GM21360 (cell line): Measurements from ENCODE around the gene PIGQ.
A peak's percentile ranks its signal among the peaks of the same experiment; 100 is the strongest.
"Not testable (repeated sequence)": the region's sequence is repeated elsewhere in the genome, so short reads cannot be mapped to it uniquely, and the experiment has no call there.

Experiments used
- ATAC-seq: cut with Tn5 transposase; IDR thresholded peaks from one replicate; pipeline ENCODE4 v1.9.1; 2021; ENCODE audit warnings: mild to moderate bottlenecking, moderate library complexity; ENCODE audit not compliant: unreplicated experiment

Gene PIGQ

DNA sequence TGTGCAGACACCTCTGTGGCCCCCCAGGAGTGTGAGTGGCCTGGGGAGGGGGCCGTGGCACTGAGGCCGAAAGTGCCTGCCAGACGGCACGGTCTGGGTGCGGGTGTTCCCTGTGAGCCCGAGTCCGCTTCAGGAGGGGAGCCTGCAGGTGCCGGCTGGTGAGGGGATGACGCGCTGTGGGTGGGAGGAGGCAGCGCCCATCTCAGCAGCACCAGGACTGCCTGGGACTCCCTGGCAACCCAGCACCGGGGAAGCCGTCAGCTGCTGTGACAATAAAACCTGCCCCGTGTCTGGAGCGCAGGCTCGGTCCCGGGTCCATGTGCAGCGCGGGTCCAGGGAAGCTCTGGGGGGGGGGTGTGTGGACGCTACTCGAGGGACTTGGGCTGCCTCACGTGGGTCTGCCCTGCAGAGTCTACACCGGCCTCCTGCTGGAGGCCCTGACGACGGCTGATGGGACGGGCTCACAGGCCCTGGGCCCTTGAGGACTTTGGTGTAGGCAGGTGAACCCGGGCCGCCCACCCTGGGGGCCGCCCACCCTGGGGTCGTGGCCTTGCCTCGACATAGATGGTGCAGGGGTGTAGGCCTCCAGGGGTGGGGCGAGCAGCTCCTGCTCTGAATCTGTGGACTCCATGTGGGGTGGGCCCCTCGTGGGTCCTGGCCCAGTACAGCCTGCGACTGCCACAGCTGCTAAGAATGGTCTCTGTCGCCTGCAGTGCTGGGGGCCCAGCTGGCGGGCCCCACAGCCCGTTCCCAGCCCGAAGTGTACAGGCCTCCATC, 14.2 kb downstream of the PIGQ start:
- ATAC-seq = no peak

DNA sequence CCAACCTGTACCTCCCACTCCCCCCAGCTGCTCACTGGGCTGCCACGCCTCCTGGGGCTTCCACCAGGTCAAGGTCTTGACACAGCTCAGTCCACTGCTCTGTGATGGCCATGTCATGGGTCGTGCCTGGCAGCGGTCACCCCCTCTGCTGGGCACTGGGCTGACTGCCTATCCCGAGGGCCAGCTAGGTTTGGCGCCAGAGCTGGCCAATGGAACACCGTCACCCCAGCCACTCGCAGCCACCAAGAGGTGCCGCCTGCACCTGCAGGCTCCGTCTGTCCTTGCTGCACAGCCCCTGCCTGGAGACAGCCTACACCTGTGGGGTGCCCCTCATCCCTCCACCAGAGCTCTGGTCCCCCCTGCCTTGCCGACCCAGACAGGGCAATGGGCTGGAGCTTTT, 15.6 kb downstream of the PIGQ start:
- ATAC-seq = no peak

DNA sequence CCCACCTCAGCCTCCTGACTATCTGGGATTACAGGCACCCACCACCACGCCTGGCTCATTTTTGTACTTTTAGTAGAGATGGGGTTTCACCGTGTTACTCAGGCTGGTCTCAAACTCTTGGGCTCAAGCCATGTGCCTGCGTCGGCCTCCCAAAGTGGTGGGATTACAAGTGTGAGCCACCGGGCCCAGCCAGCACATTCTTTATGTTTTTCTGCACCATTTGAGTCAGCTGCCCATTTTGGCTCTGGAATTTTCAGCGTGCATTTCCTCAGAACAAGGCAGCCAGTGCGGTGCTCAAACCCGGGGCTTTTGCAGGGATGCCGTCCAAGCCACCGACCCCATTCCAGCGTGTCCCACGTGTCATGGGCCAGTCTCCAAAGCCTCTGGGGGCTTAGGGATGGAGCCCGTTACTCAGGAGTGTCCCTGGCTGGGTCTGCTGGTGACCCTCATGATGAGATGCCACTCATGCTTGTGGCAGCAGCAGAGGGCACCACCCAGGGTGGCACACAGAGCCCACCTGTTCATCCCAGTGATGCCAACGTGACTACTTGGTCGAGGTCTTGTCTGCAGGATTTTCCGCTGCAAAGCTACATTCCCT, 16.4 kb downstream of the PIGQ start:
- no peak for ATAC-seq

DNA sequence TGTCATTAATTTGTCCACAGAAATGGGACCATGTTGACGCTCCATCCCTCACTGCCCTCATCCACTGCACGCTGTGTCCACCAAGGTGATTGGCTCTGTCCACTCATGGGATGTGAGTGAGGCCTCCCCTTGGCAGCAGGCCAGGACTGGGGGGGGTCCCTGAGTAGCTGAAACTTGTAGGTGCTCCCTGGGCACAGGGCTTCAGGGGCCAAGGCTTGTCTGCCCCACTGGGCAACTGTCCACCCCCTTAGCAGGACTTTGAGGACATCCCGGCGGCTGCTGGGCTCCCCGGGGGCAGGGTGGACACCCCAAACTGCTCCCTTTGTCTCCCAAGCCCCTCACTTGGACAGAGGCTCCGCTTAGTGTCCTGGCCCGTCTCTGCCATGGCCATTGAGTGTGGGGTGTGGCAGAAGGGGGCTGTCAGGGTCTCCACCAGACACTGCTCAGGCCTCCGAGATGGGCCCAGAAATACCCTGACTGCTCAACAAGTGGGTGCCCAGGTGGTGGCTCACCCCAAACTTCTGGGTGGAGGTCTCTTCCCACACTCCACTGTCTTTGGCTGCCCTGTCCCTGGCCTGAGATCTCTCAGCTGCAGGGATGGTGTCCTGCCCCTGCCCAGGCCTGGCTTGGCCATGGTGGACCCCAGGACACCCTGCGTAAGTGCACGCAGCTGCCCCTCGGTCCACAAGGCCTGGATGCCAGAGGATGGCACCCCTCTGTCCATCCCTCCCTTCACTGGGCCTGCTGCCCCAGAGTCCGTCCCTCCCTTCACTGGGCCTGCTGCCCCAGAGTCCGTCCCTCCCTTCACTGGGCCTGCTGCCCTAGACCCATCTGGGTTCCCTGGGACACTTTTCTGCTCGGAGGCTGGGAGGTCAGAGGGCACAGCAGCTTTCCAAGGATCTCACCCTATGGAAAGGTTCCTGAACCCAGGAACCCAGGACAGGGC, 17.1 kb downstream of the PIGQ start:
- ATAC-seq = no peak

- peak; percentile 18 for ATAC-seq
Measured at GRCh38 chr16:588639-588888, 18.8 kb downstream of the PIGQ start.

GRCh38 chr16:588889-589657, 19.3 kb downstream of the PIGQ start:
- peak; percentile 55 for ATAC-seq

- ATAC-seq = peak; percentile 73
Measured at GRCh38 chr16:589658-590187, 20.0 kb downstream of the PIGQ start, which contains the start of gene RAB40C. Gene RAB40C, plus strand, starts transcription at chr16:590066. Its CDS starts 226 bp downstream, at chr16:590292.

- ATAC-seq = no peak
Measured at GRCh38 chr16:590188-590814, 20.5 kb downstream of the PIGQ start.

- ATAC-seq = no peak
Measured at GRCh38 chr16:590815-591200, 21.0 kb downstream of the PIGQ start.

DNA sequence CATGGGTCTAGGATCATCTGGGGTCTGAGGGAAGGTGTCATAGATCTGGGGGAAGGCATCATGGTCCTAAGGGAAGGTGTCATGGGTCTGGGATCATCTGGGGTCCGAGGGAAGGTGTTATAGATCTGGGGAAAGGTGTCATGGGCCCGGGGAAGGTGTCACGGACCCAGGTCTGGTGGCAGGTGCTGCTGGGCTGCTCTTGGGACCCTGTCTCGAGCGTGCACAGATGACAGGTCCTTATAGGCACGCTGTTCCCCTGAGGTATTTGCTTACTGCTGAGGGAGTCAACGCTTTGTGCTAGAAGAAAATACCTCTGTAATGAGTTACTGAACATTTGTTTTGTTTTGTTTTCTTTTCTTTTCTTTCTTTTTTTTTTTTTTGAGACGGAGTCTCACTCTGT, 21.5 kb downstream of the PIGQ start:
- no peak for ATAC-seq

DNA sequence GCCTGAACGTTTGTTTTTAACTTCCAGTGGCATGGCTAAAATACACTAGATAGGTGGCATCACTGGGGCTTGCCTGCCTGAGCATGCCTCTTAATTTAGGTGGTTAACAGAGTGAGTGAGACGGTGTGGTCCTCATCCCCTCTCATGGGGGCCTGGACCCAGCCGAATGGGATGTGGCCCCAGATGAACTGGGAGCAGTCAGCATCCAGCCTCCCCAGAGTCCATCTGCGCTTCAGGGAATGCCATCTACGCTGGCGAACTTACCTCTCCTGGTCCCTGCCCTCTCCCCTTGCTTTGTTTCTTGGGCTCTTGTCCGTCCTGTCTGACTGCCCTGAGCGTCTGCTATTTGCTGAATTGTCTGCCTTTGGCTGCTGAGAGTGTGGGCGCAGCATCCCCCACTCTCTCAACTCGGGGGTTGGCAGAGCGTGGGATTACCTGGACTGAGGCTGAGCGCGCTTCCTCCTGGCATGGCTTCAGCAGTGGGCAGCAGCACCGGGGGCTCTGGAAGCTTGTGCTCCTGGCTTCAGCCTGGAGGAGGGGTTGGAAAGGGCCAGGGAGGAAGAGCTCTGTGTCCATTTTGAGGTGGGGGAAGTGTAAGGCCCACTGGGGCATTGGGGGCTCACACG, 22.2 kb downstream of the PIGQ start:
- ATAC-seq = no peak

DNA sequence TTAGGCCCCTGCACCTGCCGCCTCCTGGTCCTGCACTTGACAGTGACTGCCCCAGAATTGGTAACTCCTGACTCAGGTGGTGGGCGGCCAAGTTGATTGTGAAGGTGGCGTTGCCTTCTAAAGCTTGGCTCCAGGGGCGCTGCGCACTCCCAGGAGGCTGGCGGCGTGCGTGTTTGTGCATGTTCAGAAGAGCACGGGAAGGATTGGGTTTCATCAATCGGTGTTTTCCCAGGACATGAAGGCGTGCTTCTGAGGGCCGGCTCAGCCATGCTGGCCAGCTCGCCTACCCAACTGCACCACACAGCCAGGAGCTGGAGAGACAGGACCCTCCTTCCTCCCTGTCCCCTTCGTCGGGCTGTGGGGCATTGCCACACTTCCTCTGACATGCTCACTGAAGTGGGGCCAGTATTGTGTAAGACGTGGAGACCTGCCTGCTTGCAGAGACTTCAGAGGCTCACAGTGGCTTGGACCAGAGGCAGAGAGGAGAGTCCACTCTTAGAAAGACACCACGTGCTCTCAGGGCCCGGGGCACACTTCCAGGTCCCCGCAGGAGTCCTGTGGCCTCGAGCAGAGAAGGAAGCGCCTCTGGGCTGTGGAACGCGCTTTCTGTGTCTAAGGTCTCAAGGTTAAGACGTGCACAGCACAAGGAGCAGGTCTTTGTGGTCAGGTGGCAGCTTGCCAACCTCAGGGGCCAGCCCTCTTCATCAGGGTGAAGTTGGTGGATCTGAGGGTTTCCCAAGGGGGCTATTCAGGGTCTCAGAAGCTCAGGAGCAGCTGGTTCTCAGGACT, 22.9 kb downstream of the PIGQ start:
- no peak for ATAC-seq

DNA sequence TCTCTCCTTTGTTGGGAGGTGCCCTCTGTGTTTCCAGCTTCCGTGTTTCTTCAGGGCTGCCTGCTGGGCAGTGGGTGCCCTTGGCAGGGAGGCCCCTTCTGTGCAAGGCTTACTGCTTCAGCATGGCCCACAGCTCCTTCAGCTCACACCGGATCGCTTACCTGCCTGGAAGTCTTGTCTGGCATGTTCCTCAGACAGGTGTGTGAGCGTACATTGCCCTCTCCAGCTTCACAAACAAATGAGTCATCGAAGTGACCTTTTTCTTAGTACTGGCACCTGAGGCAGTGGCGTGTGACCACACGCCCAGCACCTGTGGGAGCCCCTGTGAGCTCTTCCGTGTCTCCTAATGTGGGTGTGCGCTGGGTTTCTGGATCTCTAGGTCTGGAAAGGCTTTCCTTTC, 23.6 kb downstream of the PIGQ start:
- no peak for ATAC-seq

DNA sequence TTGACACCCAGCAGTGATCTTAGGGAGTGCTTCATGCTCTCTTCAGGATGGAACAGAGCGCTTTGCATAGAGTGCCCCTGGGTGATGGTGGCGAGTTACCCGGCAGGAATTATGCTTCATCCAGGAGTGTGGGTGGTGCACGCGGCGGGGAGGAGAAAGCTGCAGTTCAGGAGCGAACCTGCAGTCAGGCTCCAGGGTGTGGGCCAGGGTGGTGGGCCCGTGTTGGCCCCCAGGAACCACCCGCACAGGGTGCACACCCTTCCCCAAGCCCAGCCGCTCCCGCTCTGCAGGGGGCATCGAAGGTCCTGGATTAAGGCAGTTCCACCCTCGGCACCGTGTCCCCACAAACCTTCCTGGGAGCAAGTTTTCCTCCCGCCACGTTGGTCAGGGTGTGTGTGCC, 24.0 kb downstream of the PIGQ start:
- no peak for ATAC-seq

- ATAC-seq = no peak
Measured at GRCh38 chr16:595094-595528, 25.3 kb downstream of the PIGQ start.

DNA sequence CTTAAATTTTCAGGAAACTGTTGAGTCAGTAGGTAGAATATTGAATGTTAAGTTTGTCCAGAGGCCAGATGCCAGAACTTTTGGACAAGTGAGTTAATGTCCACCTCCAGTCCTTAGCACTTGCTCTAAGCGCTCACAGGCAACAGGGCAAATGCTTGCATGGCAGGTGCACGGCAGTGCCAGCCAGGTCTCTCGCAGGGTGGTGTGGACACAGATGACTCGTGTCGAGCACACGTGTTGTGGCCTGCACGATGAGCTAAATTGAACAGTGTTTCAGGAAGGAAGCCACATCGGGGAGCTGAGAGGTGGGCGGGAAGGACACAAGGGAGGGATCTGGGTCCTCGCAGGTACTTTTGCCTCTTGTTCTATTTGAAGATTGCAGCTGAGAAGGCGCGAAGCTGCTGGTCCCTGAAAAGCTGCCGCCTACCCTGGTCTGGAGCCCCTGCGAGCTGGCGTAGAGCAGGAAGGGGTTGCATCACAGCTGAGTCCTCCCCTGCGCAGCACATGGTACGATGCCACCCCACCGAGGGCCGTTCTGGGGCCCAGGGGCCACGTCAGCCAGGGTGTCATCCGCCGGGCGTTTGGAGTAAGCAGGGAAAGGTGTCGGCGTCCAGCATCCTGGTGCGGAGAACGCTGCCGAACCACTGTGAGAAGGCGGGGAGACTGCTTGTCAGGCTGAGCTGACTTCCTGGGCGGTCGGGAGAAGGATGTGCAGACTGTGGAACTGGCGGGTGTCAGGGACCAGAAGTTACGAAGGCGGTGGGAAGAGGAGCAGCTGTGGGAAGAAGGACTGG, 26.4 kb downstream of the PIGQ start:
- no peak for ATAC-seq

GRCh38 chr16:596736-597060, 26.9 kb downstream of the PIGQ start:
- no peak for ATAC-seq

DNA sequence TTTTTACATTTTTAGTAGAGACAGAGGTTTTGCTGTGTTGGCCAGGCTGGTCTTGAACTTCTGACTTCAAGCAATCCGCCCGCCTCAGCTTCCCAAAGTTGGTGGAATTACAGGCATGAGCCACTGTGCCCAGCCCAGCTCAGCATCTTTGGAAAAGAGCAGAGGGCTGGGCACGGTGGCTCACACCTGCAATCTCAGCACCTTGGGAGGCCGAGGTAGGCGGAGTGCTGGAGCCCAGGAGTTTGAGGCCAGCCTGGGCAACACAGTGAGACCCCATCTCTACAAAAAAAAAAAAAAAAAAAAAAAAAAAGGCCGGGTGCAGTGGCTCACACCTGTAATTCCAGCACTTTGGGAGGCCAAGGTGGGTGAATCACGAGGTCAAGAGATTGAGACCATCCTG, 27.9 kb downstream of the PIGQ start:
- ATAC-seq = not testable (repeated sequence)
